Measurements from ENCODE around the gene USP24.

The USP24 gene

GRCh38 chr1:55215194-55216021 lies at the start of gene USP24:
TSS of gene USP24 (minus strand) at chr1:55215364. CDS start at chr1:55215113, 251 bp downstream.
- peak; percentile 83 for DNase-seq (ENCODE audit: low spot score)

GRCh38 chr1:55262822-55263221 lies 47.7 kb upstream of the USP24 start:
- DNase-seq (ENCODE audit: low spot score) = no peak

GRCh38 chr1:55259911-55260609 lies 44.9 kb upstream of the USP24 start:
- DNase-seq (ENCODE audit: low spot score) = no peak

- peak; percentile 40 for DNase-seq (ENCODE audit: low spot score)
Observed at GRCh38 chr1:55257958-55258357, 42.8 kb upstream of the USP24 start.

GRCh38 chr1:55255901-55256300 lies 40.7 kb upstream of the USP24 start:
- DNase-seq (ENCODE audit: low spot score) = no peak

- no peak for DNase-seq (ENCODE audit: low spot score)
Observed at GRCh38 chr1:55252942-55253589, 37.9 kb upstream of the USP24 start.

- DNase-seq (ENCODE audit: low spot score) = no peak
Observed at GRCh38 chr1:55250399-55251075, 35.4 kb upstream of the USP24 start.

GRCh38 chr1:55249646-55250398 lies 34.7 kb upstream of the USP24 start:
- DNase-seq (ENCODE audit: low spot score) = no peak

GRCh38 chr1:55246896-55247295 lies 31.7 kb upstream of the USP24 start:
- no peak for DNase-seq (ENCODE audit: low spot score)

- no peak for DNase-seq (ENCODE audit: low spot score)
Observed at GRCh38 chr1:55246331-55246730, 31.2 kb upstream of the USP24 start.

GRCh38 chr1:55245781-55246180 lies 30.6 kb upstream of the USP24 start:
- no peak for DNase-seq (ENCODE audit: low spot score)

GRCh38 chr1:55244476-55245099 lies 29.4 kb upstream of the USP24 start:
- DNase-seq (ENCODE audit: low spot score) = no peak

GRCh38 chr1:55243655-55244054 lies 28.5 kb upstream of the USP24 start:
- DNase-seq (ENCODE audit: low spot score) = no peak

- no peak for DNase-seq (ENCODE audit: low spot score)
Observed at GRCh38 chr1:55239548-55239947, 24.4 kb upstream of the USP24 start.

- no peak for DNase-seq (ENCODE audit: low spot score)
Observed at GRCh38 chr1:55235722-55236121, 20.6 kb upstream of the USP24 start.

- no peak for DNase-seq (ENCODE audit: low spot score)
Observed at GRCh38 chr1:55234016-55234415, 18.9 kb upstream of the USP24 start.

- no peak for DNase-seq (ENCODE audit: low spot score)
Observed at GRCh38 chr1:55233145-55233777, 18.1 kb upstream of the USP24 start.

GRCh38 chr1:55232448-55233144 lies 17.4 kb upstream of the USP24 start:
- no peak for DNase-seq (ENCODE audit: low spot score)

GRCh38 chr1:55231745-55232144 lies 16.6 kb upstream of the USP24 start:
- DNase-seq (ENCODE audit: low spot score) = no peak

- no peak for DNase-seq (ENCODE audit: low spot score)
Observed at GRCh38 chr1:55230659-55231058, 15.5 kb upstream of the USP24 start.

Data from CD4-positive, alpha-beta T cell treated with Interleukin-15 for 4 hours (primary cell).